H9 (cell line): ENCODE measurements around the gene P3H2. TPM values are rescaled to one million over a fixed set of nuclear protein-coding genes. Genes with fewer than 3 reads are reported as not detected.

ENCODE experiments used
- DNase-seq: peaks from one replicate; pipeline ENCODE4 v3.0.0-alpha.2; 2017
- H2AFZ ChIP-seq: one replicate; pipeline ENCODE4 v1.6.1; 2013; ENCODE audit warnings: mild to moderate bottlenecking, low read length, control low read depth, moderate library complexity
- H2AK5ac ChIP-seq: 2 replicates; pipeline ENCODE4 v1.6.1; 2013; ENCODE audit warnings: low read length, control low read depth, mixed read lengths; ENCODE audit not compliant: insufficient read length
- H2BK120ac ChIP-seq: one replicate; pipeline ENCODE4 v1.6.1; 2013; ENCODE audit warnings: low read depth, mild to moderate bottlenecking, low read length, control low read depth, inconsistent platforms; ENCODE audit not compliant: poor library complexity, severe bottlenecking
- H2BK12ac ChIP-seq: 2 replicates; pipeline ENCODE4 v1.6.1; 2013; ENCODE audit warnings: low read length, control low read depth, mixed read lengths, low read depth; ENCODE audit not compliant: insufficient read length
- H2BK15ac ChIP-seq: 2 replicates; pipeline ENCODE4 v1.6.1; 2013; ENCODE audit warnings: low read depth, low read length, control low read depth
- H2BK20ac ChIP-seq: one replicate; pipeline ENCODE4 v1.6.1; 2013; ENCODE audit warnings: low read depth, mild to moderate bottlenecking, low read length, control low read depth, inconsistent platforms; ENCODE audit not compliant: poor library complexity, severe bottlenecking
- H2BK5ac ChIP-seq: 2 replicates; pipeline ENCODE4 v1.6.1; 2013; ENCODE audit warnings: low read length, control low read depth, mixed read lengths; ENCODE audit not compliant: insufficient read length
- H3K14ac ChIP-seq: 2 replicates; pipeline ENCODE4 v1.6.1; 2013; ENCODE audit warnings: low read length, control low read depth; ENCODE audit not compliant: insufficient read depth
- H3K18ac ChIP-seq: 2 replicates; pipeline ENCODE4 v1.6.1; 2013; ENCODE audit warnings: low read depth, mild to moderate bottlenecking, mixed read lengths, low read length, control low read depth; ENCODE audit not compliant: insufficient read length
- H3K23ac ChIP-seq: 2 replicates; pipeline ENCODE4 v1.6.1; 2013; ENCODE audit warnings: low read length, control low read depth, mixed read lengths, low read depth; ENCODE audit not compliant: insufficient read length
- H3K23me2 ChIP-seq: 2 replicates; pipeline ENCODE4 v1.6.1; 2013; ENCODE audit warnings: low read depth, mild to moderate bottlenecking, mixed read lengths, low read length, control low read depth; ENCODE audit not compliant: insufficient read length, poor library complexity, severe bottlenecking
- H3K27ac ChIP-seq: 2 replicates; pipeline ENCODE4 v1.5.1; 2013; ENCODE audit warnings: low read length, control low read depth, mixed read lengths, low read depth; ENCODE audit not compliant: insufficient read length
- H3K27me3 ChIP-seq: 2 replicates; pipeline ENCODE4 v1.6.1; 2013; ENCODE audit warnings: low read length, control low read depth, inconsistent platforms; ENCODE audit not compliant: insufficient read depth
- H3K4ac ChIP-seq: 2 replicates; pipeline ENCODE4 v1.6.1; 2013; ENCODE audit warnings: low read depth, mild to moderate bottlenecking, control low read depth, inconsistent platforms, low read length, moderate library complexity
- H3K4me1 ChIP-seq: 2 replicates; pipeline ENCODE4 v1.6.1; 2013; ENCODE audit warnings: low read length, control low read depth, inconsistent platforms; ENCODE audit not compliant: insufficient read depth
- H3K4me2 ChIP-seq: 2 replicates; pipeline ENCODE4 v1.6.1; 2013; ENCODE audit warnings: low read length, control low read depth, mixed read lengths; ENCODE audit not compliant: insufficient read length, insufficient read depth
- H3K56ac ChIP-seq: 2 replicates; pipeline ENCODE4 v1.6.1; 2013; ENCODE audit warnings: low read depth, mild to moderate bottlenecking, mixed read lengths, low read length, control low read depth; ENCODE audit not compliant: insufficient read length
- H3K79me1 ChIP-seq: 2 replicates; pipeline ENCODE4 v1.6.1; 2013; ENCODE audit warnings: low read depth, mild to moderate bottlenecking, moderate library complexity, low read length, control low read depth, inconsistent platforms; ENCODE audit not compliant: insufficient read depth, poor library complexity, severe bottlenecking
- H3K79me2 ChIP-seq: 2 replicates; pipeline ENCODE4 v1.6.1; 2013; ENCODE audit warnings: low read length, control low read depth, inconsistent platforms; ENCODE audit not compliant: insufficient read depth
- H3K9ac ChIP-seq: 2 replicates; pipeline ENCODE4 v1.6.1; 2013; ENCODE audit warnings: low read length, control low read depth, mixed read lengths; ENCODE audit not compliant: insufficient read length; ENCODE audit errors: extremely low read depth
- H3K9me3 ChIP-seq: one replicate; pipeline ENCODE4 v1.6.1; 2013; ENCODE audit warnings: low read depth, low read length, inconsistent platforms; ENCODE audit not compliant: control insufficient read depth
- H3T11ph ChIP-seq: one replicate; pipeline ENCODE4 v1.6.1; 2013; ENCODE audit warnings: mild to moderate bottlenecking, low read length, control low read depth, inconsistent platforms
- H4K20me1 ChIP-seq: one replicate; pipeline ENCODE4 v1.6.1; 2013; ENCODE audit not compliant: control insufficient read depth, insufficient read length, insufficient read depth
- H4K5ac ChIP-seq: 2 replicates; pipeline ENCODE4 v1.6.1; 2013; ENCODE audit warnings: low read depth, mild to moderate bottlenecking, mixed read lengths, low read length, control low read depth; ENCODE audit not compliant: insufficient read length
- H4K8ac ChIP-seq: replicated peaks from 2 replicates; pipeline ENCODE4 v1.6.1; 2013; ENCODE audit warnings: low read length, control low read depth, mixed read lengths, low read depth; ENCODE audit not compliant: insufficient read length
- H4K91ac ChIP-seq: 2 replicates; pipeline ENCODE4 v1.6.1; 2013; ENCODE audit warnings: low read depth, mild to moderate bottlenecking, moderate library complexity, mixed read lengths, low read length, control low read depth; ENCODE audit not compliant: insufficient read length
- H3K27ac Mint-ChIP-seq, 3 experiments: 2 replicates in 2 of 3; 3 replicates in 1 of 3; pipeline ENCODE4 v1.8.0; 2020 to 2021; ENCODE audit warnings: mixed read lengths in 3 of 3, mild to moderate bottlenecking in 1 of 3, moderate library complexity in 1 of 3
- H3K27me3 Mint-ChIP-seq: 2 replicates; pipeline ENCODE4 v1.8.0; 2021; ENCODE audit warnings: low read depth, mild to moderate bottlenecking, moderate library complexity, mixed read lengths
- H3K36me3 Mint-ChIP-seq, 3 experiments: 2 replicates in 2 of 3; 3 replicates in 1 of 3; pipeline ENCODE4 v1.8.0; 2020 to 2021; ENCODE audit warnings: low read depth in 3 of 3, mixed read lengths in 3 of 3; ENCODE audit not compliant: insufficient read depth in 1 of 3
- H3K4me1 Mint-ChIP-seq, 2 experiments: 2 replicates each; pipeline ENCODE4 v1.8.0; 2020; ENCODE audit warnings: mixed read lengths in 2 of 2
- H3K4me3 Mint-ChIP-seq, 2 experiments: 2 replicates in 1 of 2; 3 replicates in 1 of 2; pipeline ENCODE4 v1.8.0; 2020 to 2021; ENCODE audit warnings: mild to moderate bottlenecking in 2 of 2, mixed read lengths in 2 of 2, moderate library complexity in 1 of 2
- H3K9me3 Mint-ChIP-seq, 2 experiments: 2 replicates in 1 of 2; 3 replicates in 1 of 2; pipeline ENCODE4 v1.8.0; 2020; ENCODE audit warnings: mild to moderate bottlenecking in 2 of 2, mixed read lengths in 2 of 2, moderate library complexity in 1 of 2
- CTCF ChIP-seq: fragments of 200-600 bp; sonication (generic); conservative IDR thresholded peaks from 3 replicates; pipeline ENCODE4 v1.8.0; 2021; ENCODE audit warnings: antibody characterized with exemption, mild to moderate bottlenecking
- WGBS: extraction: QIAGEN DNeasy Blood & Tissue Kit; methylation state at CpG from one replicate; pipeline ENCODE4 v1.1.7; 2013; ENCODE audit warnings: missing lambda C conversion rate, low lambda C conversion rate, mixed read lengths; ENCODE audit not compliant: insufficient read length; ENCODE audit errors: extremely low coverage; 5-methylcytosine and 5-hydroxymethylcytosine counted together
- total RNA-seq: library from RNA; stranded (reverse); gene quantifications from 2 replicates; pipeline ENCODE4 v1.2.1, GENCODE V29; 2021

P3H2 gene
- total RNA-seq, 1 experiment from 2014 or later: 41.5 TPM

GRCh38 chr3:190077395-190078045, 43.2 kb downstream of the P3H2 start:
- H3K23me2 ChIP-seq: no peaks in the 10 kb centered on the region
- no CpG with 5 or more reads among the region's 1 CpG for WGBS
- no peaks in the 10 kb centered on the region for H3K9me3 ChIP-seq
- Mint-ChIP-seq H3K36me3 (peaks cover 0 to 4% (median 3%) of the 10 kb centered on the region in 3 experiments; a peak in 2 of 7 replicates), H3K27me3 (no peaks in the 10 kb centered on the region), H3K9me3 (no peaks in the 10 kb centered on the region), H3K4me1 (peaks cover 13% of the 10 kb centered on the region in 2 experiments), H3K27ac (no peak overlapping the region), H3K4me3 (no peak overlapping the region)
- no peak overlapping the region for H4K91ac ChIP-seq
- H4K5ac ChIP-seq: no peak overlapping the region
- no peak overlapping the region for H3K27ac ChIP-seq
- no peak overlapping the region for H3K4me2 ChIP-seq
- DNase-seq: no peak
- TF ChIP-seq CTCF: no peak
- H2BK12ac ChIP-seq: no peak overlapping the region
- H3K27me3 ChIP-seq: no peaks in the 10 kb centered on the region
- H2AK5ac ChIP-seq: no peak overlapping the region
- H3K9ac ChIP-seq: no peak overlapping the region
- no peak overlapping the region for H3K4ac ChIP-seq
- no peak overlapping the region for H3K23ac ChIP-seq
- no peak overlapping the region for H2AFZ ChIP-seq
- H3K79me2 ChIP-seq: no peaks in the 10 kb centered on the region
- H3K56ac ChIP-seq: no peak overlapping the region
- H4K8ac ChIP-seq: no peak overlapping the region
- no peak overlapping the region for H3K14ac ChIP-seq
- no peaks in the 10 kb centered on the region for H3K4me1 ChIP-seq
- no peak overlapping the region for H3T11ph ChIP-seq
- H3K79me1 ChIP-seq: no peaks in the 10 kb centered on the region
- no peak overlapping the region for H2BK120ac ChIP-seq
- no peak overlapping the region for H3K18ac ChIP-seq
- H4K20me1 ChIP-seq: no peaks in the 10 kb centered on the region
- H2BK5ac ChIP-seq: no peak overlapping the region
- H2BK15ac ChIP-seq: no peak overlapping the region
- no peak overlapping the region for H2BK20ac ChIP-seq
